ENCODE results near the gene RWDD3. TPM values are rescaled to one million over a fixed set of nuclear protein-coding genes. Genes with fewer than 3 reads are reported as not detected.

RWDD3 gene
- total RNA-seq, 6 experiments from 2014 or later = 11.7 to 14.6 (median 13.0) TPM

DNA sequence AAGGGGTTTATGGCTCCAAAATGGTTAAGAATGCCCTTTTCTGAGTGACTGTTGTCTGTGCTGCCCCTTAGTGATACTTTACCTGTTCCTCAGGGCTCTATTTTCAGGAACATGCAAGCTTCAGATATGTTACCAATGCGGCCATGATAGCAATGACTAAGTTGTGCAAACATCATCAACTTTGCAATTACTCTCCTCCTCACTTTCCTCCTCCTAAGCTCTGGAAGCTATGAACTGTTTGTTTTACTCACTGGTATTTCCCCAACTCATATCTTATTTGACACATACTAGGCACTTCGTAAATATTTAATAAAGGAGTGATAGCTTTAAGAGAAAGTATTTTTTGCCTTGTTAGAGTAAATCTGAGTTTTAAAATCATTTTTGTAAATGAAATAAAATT is 53.8 kb downstream of the RWDD3 start:
- no peak overlapping the region for H3K4me3 Mint-ChIP-seq
- no peaks in the 10 kb centered on the region for H3K9me3 Mint-ChIP-seq
- H3K4me1 Mint-ChIP-seq (ENCODE audit: low read depth) = no peaks in the 10 kb centered on the region
- no peak for DNase-seq
- H3K27me3 Mint-ChIP-seq (ENCODE audit: insufficient read depth) = no peaks in the 10 kb centered on the region
- no peak overlapping the region for H3K27ac Mint-ChIP-seq
- TF ChIP-seq, protein P1, sequence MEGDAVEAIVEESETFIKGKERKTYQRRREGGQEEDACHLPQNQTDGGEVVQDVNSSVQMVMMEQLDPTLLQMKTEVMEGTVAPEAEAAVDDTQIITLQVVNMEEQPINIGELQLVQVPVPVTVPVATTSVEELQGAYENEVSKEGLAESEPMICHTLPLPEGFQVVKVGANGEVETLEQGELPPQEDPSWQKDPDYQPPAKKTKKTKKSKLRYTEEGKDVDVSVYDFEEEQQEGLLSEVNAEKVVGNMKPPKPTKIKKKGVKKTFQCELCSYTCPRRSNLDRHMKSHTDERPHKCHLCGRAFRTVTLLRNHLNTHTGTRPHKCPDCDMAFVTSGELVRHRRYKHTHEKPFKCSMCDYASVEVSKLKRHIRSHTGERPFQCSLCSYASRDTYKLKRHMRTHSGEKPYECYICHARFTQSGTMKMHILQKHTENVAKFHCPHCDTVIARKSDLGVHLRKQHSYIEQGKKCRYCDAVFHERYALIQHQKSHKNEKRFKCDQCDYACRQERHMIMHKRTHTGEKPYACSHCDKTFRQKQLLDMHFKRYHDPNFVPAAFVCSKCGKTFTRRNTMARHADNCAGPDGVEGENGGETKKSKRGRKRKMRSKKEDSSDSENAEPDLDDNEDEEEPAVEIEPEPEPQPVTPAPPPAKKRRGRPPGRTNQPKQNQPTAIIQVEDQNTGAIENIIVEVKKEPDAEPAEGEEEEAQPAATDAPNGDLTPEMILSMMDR (IDR thresholded peaks at IDR 0.05) = no peak
- H3K36me3 Mint-ChIP-seq (ENCODE audit: low read depth) = no peaks in the 10 kb centered on the region

Other genes with a start within 250 kb of the RWDD3 start
- 10 to 100 TPM in 5 of 6 experiments, 1 to 10 TPM in 1; 8.8 to 14.0 (median 11.9) TPM for gene ALG14, start 161.3 kb upstream of the RWDD3 start, total RNA-seq (2021; fragmentation: NEBNext Ultra II Directional; extraction: Animal tissue kit (Norgen Biotek cat#: 25700))
- under 1 TPM; 0.17 to 0.37 (median 0.26) TPM for gene TLCD4, start 116.9 kb upstream of the RWDD3 start, total RNA-seq (2021; fragmentation: NEBNext Ultra II Directional; extraction: Animal tissue kit (Norgen Biotek cat#: 25700))

Data from HFFc6 (cell line).